ENCODE results near the gene GSTT4.

DNA sequence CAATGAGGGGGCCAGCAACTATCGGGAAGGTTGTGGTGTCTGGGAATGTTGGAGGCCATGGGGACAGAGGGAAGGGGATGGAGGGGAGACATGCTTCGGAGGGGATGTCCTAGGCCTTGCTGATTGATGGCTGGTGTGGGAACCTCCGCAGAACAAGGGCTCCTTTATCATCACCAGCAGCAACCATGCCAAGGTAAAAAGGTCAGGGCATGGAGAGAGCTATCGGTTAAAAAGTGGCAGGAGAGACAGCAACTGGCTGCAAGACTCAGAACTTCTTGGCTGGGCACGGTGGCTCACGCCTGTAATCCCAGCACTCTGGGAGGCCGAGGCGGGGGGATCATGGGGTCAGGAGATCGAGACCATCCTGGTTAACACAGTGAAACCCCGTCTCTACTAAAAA is 3.0 kb downstream of the GSTT4 start:
- TF ChIP-seq, protein P1, sequence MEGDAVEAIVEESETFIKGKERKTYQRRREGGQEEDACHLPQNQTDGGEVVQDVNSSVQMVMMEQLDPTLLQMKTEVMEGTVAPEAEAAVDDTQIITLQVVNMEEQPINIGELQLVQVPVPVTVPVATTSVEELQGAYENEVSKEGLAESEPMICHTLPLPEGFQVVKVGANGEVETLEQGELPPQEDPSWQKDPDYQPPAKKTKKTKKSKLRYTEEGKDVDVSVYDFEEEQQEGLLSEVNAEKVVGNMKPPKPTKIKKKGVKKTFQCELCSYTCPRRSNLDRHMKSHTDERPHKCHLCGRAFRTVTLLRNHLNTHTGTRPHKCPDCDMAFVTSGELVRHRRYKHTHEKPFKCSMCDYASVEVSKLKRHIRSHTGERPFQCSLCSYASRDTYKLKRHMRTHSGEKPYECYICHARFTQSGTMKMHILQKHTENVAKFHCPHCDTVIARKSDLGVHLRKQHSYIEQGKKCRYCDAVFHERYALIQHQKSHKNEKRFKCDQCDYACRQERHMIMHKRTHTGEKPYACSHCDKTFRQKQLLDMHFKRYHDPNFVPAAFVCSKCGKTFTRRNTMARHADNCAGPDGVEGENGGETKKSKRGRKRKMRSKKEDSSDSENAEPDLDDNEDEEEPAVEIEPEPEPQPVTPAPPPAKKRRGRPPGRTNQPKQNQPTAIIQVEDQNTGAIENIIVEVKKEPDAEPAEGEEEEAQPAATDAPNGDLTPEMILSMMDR (IDR thresholded peaks at IDR 0.05) = no peak
- TF ChIP-seq POLR2A (IDR thresholded peaks at IDR 0.05) = no peak

All from body of pancreas (tissue), 4 donors.